NCI-H510A (cell line): ENCODE measurements around the gene DHX9.
A peak's percentile ranks its signal among the peaks of the same experiment; 100 is the strongest.
"Not testable (repeated sequence)": the region's sequence is repeated elsewhere in the genome, so short reads cannot be mapped to it uniquely, and the experiment has no call there.

Experiments used
- DNase-seq: peaks from one replicate; lab custom pipeline; 2025; lab: John Stamatoyannopoulos, UW

The DHX9 gene

DNA sequence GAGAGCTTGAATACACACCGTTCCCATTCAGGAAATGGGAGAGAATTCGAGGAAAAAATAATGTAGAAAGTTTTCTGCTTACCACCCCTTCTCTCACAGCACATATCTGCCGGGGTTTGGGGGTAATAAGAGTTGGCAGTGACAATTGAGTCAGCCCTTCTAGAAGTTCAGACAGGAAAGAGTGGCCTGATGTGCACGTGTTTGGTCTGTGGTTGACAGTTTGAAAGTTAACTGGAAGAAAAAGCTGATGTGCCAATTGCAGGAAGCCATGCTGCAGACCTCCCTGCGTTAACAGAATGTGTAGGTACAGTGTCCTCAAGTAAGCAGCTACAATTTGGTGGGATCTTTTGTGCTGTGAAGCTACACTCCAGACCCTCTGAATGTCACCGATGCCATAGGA, 50.9 kb downstream of the DHX9 start:
- no peak for DNase-seq

- peak; percentile 21 for DNase-seq
Observed at GRCh38 chr1:182890927-182891610, 51.9 kb downstream of the DHX9 start.

- no peak for DNase-seq
Observed at GRCh38 chr1:182897696-182898095, 58.5 kb downstream of the DHX9 start.

DNA sequence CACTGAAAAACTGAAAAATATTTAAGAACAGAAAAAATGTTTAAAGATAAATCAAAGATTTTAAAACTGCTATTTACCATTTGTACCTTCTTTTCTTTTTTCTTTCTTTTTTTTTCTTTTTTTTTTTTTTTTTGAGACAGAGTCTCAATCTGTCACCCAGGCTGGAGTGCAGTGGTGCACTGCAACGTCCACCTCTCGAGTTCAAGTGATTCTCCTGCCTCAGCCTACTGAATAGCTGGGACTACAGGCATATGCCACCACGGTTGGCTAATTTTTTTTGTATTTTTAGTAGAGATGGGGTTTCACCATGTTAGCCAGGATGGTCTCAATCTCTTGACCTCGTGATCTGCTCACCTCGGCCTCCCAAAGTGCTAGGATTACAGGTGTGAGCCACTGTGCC, 62.8 kb downstream of the DHX9 start:
- DNase-seq: not testable (repeated sequence)

GRCh38 chr1:182905321-182905720, 66.2 kb downstream of the DHX9 start:
- DNase-seq: no peak

DNA sequence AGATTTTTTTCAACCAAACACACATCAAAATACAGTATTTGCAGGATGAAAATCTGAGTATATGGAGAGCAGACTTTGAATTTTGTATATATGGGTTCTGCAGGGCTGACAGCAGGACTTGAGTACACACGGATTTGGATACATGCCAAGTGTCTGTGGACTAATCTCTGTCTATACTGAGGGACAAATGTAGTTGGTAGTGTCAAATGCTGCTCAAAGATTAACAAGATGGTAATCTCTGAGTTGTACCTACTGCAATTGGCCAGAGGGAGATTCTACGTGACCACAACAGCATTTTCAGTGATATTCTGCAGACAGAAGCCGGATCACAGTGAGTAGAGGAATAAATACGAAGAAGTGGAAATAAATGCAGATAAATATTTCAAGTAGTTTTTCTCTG, 70.4 kb downstream of the DHX9 start:
- DNase-seq: peak; percentile 39

DNA sequence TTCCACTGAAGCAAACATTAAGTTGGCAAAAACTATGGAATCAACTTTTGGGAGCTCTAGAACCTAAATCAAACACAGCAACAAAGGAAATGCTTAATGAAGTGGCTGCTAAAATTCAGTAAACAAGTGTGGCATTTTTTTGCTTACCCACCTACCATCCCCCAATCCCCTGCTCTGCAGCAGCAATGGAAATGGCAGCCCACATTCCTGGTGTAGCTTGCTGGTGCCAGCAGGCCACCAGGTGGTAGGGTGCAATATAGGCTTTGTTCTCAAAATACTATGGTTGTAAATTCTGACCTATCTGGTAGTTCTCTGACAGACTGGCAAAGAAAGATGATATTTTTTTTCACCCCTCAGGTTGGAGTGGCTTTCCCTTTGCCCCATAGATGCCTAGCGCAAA, 71.0 kb downstream of the DHX9 start:
- no peak for DNase-seq

DNA sequence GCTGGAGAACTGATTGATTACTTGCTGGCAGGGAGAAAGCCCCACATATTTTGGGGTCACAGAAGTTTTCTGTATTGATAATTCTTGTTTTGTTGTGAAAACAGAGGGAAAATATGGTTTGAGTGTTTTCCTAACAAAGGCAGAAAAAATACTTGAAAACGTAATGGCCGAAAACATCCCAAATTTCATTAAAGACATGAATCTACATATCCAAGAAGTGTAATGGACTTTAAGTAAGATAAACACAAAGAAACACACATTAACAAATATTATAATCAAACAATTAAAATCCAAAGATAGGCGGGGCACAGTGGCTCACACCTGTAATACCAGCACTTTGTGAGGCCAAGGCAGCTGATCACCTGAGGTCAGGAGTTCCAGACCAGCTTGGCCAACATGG, 74.3 kb downstream of the DHX9 start:
- no peak for DNase-seq

- no peak for DNase-seq
Observed at GRCh38 chr1:182917378-182917777, 78.2 kb downstream of the DHX9 start.

- no peak for DNase-seq
Observed at GRCh38 chr1:182925661-182926060, 86.5 kb downstream of the DHX9 start.

DNA sequence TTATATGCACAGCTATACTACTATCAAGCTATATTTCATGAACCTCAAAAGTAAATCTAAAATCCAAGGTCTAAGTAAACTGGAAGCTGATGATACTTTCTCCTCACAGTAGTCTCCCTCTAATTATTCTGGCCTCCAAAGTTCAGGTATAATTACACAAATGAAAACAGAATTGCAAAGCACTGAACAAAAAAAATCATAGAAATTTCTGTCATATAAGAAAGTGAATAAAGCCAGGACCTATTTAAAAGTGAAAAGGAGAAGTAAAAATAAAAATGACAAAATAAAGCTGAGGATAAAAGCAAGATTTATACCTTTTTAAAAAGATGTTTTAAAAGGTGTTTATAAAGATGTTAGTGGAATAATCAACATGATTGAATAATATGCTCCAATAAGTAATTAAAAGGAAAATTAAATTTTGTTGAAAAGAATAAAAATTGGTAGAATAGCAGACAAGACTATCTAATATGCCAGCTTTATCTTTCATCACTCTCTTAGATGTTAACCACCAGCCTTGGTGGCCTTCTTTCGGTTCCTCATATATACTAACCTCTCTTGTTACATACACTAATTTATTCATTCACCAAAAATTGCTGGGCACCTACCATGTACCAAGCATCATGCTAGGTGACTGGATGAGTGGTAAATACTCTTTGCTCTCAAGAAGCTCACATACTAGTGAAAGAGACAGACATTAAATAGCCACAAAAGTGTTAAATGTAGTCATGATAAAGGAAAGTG, 88.7 kb downstream of the DHX9 start:
- DNase-seq: no peak

- DNase-seq: no peak
Observed at GRCh38 chr1:182930985-182931384, 91.8 kb downstream of the DHX9 start.

GRCh38 chr1:182935716-182936115, 96.6 kb downstream of the DHX9 start:
- DNase-seq: no peak
